ENCODE measurements around the gene RBBP8NL.

Gene RBBP8NL

DNA sequence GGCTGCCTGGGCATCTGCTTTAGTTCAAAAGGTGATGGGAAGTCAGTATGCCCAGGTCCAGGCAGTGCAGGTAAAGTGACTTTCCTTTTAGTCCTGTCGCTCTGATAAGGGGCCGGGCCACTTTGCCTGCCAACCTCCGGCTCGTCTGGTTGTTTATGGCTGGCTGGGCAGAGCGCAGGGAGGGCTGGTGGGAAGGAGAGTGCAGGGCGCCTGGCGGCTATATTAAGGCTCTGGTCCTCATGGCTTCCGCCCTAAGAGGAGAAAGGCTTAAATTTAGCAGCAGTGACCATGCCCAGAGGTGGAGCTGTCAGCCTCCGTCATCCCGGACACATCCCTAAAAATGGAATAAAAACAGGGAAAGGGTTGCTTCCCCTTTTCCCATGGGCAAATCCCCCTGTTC lies 33.8 kb upstream of the RBBP8NL start:
- DNase-seq, result no peak

DNA sequence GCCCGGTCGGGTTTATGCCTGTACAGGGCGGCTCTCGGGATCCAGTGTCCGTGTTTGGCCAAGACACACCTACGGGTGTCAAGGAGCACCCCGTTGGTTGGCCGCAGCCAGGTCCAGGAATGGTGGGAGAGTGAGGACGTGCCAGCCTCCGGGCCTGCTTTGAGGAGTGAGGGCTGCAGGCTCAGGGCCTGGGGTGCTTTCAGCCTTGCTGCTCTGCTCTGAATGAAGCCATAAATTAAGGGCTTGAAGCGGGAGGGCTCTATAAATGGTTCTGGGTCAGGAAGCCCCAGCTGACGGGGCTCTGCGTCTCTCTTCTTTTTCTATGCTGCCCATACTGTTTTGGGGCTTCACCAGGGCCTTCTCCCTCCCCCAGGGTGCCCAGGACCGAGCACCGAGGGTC lies 33.3 kb upstream of the RBBP8NL start:
- no peak for DNase-seq

GRCh38 chr20:62459488-62459887 lies 32.1 kb upstream of the RBBP8NL start:
- no peak for DNase-seq

- DNase-seq, result no peak
Observed at GRCh38 chr20:62458275-62459251, 31.2 kb upstream of the RBBP8NL start.

DNA sequence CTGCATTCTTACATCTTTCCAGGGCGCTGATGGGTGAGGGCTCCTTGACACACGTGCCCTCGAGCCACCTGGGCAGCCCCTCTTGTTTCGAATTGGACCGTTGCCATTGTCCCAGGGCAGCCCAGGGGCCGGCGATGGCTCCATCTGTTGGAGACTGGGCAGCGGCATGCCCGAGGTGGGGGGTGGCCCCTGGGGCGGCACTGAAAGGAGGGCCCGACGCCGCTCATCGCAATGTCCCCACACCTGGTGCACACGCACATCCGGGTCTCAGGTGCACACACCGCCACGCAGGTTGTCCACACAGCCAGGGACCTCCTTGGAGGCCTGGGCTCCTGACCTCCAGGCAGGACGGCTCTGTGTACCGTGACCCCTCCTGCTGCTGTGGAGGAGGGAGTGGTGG lies 30.5 kb upstream of the RBBP8NL start:
- no peak for DNase-seq

GRCh38 chr20:62457098-62457497 lies 29.8 kb upstream of the RBBP8NL start:
- DNase-seq, result no peak

DNA sequence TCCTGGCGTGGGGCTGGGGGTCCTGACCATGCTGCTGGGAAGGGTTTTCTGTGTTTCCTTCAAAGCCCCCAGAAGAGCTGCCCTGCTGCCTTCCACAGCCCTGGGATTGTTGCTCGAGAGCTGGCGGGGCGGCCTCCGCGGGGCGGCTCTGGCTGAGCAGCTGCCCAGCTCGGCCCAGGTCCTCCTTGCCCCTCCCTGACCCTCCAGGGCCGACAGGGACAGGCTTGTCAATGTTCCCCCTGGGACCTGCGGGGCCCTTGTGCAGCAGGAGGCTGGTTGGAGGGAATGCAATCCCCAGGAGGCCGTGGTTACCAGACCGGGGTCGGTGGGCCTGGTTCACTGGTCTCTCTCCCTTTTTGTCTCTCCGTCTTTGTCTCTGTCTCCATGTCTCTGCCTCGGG lies 28.6 kb upstream of the RBBP8NL start:
- DNase-seq, result no peak

- DNase-seq, result no peak
Observed at GRCh38 chr20:62454904-62455636, 27.7 kb upstream of the RBBP8NL start.

DNA sequence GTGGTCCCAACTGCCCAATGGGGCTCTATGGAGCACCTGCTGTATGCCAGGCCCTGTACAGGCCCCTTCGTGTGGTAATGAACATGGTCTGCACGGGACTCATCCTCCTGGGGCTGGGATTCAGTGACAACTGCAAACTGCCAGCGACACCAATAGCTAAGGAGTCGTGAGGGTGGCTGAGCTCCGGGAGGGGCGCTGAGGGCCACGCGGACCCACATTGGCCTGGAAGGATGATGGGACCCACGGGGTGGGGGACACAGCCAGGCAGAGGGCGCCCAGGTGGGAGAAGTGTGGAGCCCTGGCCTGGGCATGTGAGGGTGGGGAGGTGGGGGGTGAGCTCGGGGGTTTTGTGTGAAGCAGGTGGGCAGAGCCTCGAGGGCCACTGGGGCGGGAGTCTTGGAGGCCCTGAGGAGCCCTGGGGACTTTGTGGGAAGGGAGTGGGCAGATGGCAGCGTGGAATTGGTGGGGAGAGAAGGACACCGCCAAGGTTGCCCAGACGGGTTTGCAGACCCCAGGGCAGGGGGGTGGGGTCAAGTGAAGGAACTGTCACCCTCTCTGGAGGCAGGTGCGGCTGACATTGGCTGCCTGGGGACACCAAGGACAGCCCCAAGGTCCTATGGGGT lies 26.0 kb upstream of the RBBP8NL start:
- DNase-seq, result no peak

GRCh38 chr20:62452475-62453095 lies 25.2 kb upstream of the RBBP8NL start:
- no peak for DNase-seq

DNA sequence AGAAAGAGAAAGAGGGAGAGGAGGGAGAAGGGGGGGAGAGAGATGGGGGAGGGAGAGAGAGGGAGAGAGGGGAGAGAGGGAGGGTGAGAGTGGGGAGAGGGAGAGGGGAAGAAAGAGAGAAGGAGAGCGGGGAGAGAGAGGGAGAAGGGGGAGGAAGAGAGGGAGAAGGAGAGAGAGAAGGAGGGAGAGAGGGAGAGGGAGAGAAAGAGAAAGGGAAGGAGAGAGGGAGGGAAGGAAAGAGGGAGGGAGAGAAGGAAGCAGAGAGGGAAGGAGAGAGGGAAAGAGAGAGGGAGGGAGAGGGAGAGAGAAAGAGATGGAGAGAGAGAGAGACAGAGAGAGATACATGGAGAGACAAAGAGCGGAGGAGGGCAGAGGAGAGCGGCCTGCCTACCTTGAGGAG lies 24.6 kb upstream of the RBBP8NL start:
- DNase-seq, result no peak

DNA sequence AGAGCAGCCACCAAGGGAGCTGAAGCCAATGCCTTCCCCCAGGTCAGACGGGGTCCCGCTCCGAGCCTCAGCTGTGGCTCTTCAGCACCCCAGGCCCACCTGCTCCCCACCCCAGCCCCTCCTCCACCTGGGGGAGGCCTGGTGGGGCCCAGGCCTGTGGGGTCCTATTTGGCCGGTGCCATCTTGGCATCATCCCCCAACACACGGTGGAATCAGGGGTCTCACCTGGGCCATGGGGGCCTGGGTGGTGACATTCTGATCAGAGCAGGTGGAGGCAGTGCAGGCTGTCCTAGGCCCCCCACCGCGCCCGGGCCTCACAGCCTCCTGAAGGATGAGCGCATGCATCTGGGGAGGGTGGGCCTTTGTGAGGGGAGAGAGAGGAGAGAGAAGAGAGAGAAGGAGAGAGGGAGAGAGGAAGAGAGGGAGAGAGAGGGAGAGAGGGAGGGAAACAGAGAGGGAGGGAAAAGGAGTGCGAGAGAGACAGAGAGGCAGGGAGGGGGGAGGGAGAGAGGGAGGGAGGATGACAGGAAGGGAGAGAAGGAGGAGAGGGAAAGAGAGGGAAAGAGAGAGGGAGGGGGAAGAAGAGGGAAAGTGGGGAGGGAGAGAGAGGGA lies 23.9 kb upstream of the RBBP8NL start:
- DNase-seq, result no peak

GRCh38 chr20:62449951-62450691 lies 22.8 kb upstream of the RBBP8NL start:
- no peak for DNase-seq

GRCh38 chr20:62448788-62449187 lies 21.4 kb upstream of the RBBP8NL start:
- no peak for DNase-seq

- no peak for DNase-seq
Observed at GRCh38 chr20:62448038-62448437, 20.7 kb upstream of the RBBP8NL start.

DNA sequence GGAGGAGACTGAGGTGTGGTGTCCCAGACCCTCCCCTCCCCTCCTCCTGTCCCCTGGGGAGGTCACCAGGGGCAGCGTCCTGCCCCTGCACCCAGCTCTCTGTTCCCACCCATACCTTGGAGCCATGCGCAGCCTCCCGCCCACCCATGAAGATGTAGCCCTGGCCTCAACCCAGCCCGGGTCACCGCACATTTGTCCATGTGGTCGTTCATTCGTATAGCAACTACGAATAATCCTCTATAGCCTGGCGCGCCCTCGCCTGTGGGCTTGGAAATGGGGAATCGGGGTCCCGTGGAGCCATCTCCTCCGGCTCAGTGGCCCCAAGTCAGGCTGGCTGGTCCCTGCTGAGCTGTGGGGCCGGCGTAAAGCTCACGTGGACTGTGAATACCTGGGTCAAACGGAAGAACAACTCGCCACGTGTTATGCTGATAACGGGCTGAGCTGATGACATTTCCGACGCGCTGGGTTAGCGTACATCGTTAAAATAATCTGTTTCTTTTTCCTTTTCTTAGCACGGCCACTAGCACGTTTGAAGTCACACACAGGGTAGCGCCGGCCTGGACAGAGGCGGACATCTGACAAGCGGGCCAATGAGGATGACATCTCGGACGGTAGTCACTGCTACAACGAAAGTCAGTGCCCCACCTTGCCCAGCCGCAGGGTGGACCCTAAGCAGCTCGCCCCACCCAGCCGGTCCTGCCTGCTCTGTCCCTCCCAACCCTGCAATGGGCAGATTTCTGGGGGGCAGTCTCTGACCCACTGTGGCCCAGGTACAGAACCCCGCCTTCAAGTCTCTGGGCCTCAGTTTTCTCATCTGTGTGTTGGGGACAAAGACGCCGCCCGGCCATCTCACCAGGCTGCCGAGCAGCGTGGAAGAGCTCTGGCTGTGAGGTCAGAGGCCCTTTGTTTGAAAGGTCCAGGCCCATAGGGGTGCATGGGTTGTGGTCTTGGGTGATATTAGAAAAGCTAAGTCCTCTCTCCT lies 19.8 kb upstream of the RBBP8NL start:
- DNase-seq, result no peak

DNA sequence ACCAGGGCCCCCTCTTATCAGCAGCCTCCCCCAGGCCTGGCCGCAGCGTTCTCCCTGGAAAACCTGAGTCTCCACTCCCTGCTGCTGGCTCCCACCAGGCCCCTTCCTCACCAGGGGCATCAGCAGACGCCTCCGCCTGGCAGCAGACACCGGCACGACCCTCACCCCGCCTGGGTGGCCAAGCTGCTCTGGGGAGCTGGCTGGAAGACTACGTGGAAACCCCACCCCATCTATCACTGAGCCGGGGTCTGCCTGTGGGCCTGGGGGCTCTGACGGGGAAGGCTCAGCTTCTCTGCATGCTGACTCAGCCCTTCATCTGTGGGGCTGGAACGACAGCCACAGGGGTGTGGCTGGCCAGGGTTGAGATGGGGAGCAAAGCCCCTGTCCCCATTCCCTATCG lies 19.1 kb upstream of the RBBP8NL start:
- DNase-seq, result no peak

- DNase-seq, result no peak
Observed at GRCh38 chr20:62445553-62446340, 18.4 kb upstream of the RBBP8NL start.

DNA sequence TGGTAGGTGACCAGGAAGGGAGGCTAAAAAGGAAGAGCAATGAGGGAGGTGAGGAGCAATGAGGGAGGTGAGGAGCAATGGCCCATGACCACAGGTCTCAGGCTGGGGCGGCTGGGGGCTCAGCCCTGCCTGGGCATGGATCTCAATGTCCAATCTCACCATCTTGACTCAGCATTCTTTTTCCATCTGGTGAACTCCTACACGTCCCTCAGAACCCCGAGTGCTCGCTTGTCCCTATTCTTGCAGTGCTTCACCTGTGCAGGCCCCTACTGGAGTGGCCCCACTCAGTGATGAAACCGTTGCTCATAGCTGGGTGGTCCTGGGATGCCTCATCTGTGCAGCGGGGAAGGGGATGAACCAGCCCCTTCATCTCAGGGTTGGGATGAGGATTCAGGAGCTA lies 16.9 kb upstream of the RBBP8NL start:
- no peak for DNase-seq

- DNase-seq, result no peak
Observed at GRCh38 chr20:62441987-62442539, 14.7 kb upstream of the RBBP8NL start.

Data from SHP77 (cell line).